CD4-positive, alpha-beta T cell treated with Interferon gamma for 1 hour (primary cell): ENCODE measurements around the gene ADGRD1.
"Not testable (repeated sequence)": the region's sequence is repeated elsewhere in the genome, so short reads cannot be mapped to it uniquely, and the experiment has no call there.

ENCODE experiments used
- DNase-seq: peaks from one replicate; pipeline ENCODE4 v3.0.0-alpha.2; 2020

Gene ADGRD1

DNA sequence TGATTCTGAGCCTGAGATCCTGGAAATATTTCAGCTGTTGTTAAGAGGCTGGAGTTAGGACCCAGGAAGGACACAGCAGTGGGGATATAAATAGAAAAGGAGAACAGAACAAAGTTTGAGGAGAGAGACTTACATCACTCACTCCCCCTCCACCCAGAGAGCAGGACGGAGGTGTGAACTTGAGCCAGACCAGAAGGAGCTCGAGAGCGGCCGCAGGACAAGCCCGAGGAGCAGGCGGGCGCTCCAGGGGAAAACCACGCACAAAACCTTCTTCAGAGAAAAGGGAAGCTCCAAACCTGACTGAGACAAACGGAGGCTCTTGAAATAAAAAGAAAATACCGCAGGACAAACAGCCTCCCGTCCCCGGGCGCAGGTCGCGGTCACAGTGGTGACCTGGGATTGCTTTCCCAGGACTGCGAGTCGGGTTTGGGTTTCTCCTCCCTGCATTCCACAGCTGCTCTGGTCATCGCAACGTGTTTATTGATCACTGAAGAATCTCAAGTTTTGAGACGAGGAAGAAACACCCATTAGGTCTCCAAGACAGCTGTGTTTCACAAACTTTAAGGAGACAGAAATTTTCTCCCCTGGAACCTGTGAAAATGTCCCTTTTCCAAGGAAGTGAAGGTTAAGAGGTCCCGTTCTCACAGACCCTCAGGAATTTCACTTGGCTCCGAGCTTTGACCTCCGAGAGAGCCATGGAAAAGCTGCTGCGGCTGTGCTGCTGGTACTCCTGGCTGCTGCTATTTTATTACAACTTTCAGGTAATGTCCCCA is at the start of gene ADGRD1:
TSS of gene ADGRD1 (plus strand) at position 137 of the 773 bp plus-strand sequence. CDS start at position 696, 559 bp downstream.
- DNase-seq, result peak; percentile 26

DNA sequence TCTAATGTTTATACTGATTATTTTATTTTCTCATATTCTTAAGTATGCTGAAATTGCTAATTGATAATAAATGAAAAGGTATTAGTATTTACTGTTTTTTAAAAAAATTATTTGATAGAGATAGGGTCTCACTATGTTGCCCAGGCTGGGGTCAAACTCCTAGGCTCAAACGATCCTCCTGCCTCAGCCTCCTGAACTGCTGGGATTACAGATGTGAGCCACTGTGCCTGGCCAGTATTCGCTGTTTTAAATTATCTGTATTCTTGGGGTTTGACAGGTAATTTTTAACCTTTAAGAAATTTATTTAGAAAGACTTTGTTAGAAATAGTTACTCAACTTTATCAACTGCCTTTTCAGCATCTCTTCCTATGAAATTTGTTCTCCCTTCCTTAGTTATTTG is 49.6 kb upstream of the ADGRD1 start:
- DNase-seq, result no peak

DNA sequence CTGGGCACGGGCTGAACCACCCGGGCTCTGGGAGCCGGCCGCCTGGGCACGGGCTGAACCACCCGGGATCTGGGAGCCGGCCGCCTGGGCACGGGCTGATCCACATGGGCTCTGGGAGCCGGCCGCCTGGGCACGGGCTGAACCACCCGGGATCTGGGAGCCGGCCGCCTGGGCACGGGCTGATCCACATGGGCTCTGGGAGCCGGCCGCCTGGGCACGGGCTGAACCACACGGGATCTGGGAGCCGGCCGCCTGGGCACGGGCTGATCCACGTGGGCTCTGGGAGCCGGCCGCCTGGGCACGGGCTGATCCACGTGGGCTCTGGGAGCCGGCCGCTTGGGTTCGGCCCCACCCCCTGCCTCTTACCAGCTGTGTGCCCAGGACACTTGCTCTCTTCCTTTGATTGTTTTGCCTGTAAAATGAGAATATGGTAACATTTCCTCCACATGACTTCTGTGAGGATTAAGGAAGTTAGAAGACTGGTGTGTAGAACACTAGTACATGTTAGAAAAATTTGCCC is 48.7 kb upstream of the ADGRD1 start:
- DNase-seq, result not testable (repeated sequence)

DNA sequence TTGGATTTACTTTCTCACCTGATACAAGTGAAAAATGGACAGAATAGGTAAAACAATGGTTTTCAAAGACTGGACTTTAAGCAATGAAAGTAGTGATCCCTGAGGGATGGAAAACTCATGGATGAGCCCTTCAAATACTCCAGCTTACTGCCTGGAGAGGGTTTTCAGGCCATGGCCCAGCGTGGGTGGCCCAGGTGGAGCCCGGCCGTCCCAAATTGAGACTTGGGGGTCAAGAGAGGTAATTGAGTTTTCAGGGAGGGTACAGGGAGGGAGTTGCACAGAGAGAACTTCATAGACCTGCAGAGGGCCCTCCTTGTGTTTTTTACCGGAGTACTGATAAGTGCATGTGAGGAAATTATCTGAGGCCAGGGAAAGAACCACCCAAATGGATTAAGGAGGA is 44.6 kb upstream of the ADGRD1 start:
- DNase-seq, result no peak

DNA sequence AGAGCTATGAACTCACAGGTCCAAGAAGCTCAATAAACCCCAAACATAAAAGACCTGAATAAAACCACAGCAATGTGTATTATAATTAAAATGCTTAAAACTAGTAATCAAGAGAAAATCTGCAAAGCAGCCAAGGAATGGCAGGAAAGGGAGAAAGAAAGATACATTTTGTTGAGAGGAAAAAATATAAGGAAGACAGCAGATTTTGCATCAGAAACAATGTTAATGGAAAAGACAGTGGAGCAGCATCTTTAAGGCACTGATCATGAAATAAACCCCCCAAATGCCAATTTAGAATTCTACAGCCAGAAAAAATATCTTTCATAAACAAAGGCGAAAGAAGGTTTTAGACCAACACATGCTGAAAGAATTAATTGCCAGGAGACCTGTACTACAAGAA is 42.5 kb upstream of the ADGRD1 start:
- DNase-seq, result no peak

DNA sequence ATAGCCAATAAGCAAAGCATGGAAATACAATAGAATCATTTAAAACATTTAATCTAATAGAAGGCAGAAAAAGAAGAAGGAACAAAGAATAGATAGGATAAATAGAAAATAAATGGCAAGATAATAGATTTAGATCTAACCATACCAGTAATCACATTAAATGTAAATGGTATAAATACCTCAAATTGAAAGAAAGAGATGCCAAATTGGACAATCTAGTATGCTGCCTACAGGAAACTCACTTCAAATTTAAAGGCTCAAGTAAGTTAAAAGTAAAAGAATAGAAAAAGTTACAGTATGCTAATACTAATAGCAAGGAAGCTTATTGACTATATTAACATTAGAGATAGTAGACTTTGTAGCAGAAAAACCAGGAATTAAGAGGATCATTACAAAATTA is 41.8 kb upstream of the ADGRD1 start:
- DNase-seq, result no peak

DNA sequence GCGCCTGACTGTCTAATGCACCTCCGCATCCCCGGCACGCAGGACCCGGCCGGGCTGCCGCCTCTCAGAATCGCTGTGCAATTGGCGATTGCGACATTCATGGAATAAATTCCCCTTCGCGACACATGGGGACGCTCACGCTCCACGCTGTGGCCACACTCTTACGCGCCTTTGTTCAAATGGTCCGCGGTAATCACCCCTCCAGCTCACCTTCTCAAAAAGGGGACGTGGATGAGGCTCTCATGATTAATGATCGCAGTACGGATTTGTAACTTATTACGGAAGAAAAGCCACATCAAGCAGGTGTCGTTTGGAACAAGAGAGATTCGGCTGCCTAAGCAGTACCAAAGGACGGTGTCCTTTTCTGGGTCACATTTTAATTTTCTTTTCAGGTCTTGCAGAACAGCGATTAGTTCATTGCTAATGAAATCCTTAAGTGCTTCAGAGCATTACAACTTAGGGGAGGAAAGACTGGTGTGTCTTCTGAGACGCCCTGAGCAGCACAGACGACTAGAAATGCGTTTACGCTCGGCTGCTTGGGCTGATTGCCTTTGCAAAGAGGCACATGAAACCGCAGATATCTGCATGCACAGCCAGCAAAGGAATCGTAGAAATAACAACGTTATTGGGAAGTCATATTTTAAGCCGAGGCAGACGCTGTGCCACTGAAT is 37.3 kb upstream of the ADGRD1 start:
- DNase-seq, result peak; percentile 49

DNA sequence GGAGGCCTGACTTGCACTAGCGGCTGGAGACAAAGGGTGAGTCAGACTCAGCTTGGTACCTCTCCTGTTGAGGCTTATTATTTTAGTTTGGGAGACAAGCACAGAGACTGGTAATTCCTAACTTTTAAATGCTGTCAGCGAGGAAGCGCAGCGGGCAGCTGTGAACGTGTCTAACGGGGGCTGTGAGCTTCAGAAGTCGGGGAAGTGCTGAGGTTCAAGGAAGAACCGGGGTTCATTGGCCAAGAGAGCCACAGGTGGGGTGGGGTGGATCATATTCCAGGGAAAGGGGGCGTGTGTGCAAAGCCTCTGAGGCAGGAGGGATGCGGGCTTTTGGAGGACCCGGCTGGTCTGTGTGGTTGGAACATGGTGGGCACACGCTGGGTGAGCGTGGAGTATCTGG is 36.1 kb upstream of the ADGRD1 start:
- DNase-seq, result no peak

DNA sequence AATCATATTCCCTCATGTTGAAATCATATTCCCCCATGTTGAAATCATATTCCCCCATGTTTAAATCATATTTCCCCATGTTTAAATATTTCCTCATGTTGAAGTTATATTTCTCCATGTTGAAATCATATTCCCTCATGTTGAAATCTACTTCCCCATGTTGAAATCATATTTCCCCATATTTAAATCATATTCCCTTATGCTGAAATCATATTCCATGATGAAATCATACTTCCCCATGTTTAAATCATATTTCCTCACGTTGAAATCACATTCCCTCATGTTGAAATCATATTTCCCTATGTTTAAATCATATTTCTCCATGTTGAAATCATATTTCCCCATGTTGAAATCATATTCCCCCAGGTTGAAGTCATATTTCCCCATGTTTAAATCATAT is 34.6 kb upstream of the ADGRD1 start:
- no peak for DNase-seq

DNA sequence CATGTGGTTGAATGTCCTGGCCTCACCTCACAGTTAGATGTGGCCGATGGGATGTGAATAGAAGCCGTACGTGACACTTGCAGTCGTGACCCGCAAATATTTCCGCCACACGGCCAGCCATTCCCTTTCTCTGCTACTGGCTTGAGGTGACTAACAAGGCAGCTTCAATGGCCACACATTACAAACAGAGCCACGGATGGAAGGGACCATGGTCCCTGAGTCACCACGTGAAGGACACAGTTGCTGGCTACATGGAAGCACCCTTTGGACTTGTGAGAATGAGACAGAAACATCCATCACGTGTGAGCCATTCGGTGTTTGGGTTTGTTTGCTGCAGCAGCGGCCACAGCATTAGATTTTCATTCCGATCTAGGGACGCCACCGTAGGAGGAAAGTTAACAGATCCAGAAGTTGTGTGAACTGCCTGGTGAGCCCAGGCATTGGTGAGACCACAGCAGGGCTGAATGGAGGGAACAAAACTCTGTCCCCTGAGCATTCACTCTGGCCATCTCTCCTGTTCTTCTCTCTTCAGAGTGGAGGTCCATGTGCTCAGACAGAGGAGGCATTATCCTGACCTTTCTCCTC is 33.5 kb upstream of the ADGRD1 start:
- DNase-seq, result no peak

DNA sequence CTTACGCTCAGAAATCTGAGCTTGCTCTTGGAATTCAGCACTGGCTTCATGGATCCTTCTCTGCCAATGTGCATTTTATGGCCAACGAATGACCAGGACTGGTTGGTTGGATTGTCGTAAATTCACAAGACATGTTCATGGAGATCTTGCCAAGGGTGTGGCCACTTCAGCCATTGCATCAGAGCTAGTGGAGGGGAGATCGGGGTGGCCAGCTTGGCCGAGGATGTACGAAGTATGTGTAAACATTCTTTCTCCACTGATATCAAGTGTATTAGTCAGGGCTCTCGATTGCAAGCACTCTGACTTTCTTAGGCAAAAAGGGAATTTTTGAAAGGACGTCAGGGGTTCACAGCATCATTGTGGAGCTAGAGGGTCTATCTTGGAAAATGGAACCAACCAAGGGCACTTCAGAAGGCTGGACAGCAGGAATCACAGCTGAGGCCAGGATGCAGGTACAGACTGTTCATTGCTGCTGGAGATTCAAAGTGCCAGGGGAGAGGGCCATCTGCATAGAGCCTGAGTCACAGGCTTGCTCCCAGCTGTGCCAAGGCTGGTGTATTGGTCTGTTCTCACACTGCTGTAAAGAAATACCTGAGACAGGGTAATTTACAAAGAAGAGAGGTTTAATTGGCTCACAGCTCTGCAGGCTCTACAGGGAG is 32.9 kb upstream of the ADGRD1 start:
- no peak for DNase-seq

DNA sequence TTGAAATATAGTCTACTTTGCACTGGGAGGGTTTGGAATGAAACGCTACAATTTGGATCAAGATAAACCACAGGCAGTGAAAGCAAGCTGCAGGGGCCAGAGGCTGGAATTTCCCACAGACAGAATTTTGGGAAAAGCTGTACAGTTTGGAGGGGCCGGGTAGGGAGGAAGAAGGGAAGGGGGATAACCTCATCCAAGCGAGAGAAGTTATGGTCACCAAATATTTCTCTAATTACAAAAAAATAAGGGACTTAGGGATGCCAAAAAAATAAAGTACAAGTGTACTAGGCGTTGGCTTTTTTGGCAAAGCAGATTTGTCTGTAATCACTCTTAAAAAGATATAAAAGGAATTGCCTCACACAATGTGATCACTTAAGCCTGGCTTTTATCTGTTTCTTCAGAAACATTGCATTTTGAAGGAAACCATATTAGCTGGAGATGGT is 31.2 kb upstream of the ADGRD1 start:
- DNase-seq, result no peak

DNA sequence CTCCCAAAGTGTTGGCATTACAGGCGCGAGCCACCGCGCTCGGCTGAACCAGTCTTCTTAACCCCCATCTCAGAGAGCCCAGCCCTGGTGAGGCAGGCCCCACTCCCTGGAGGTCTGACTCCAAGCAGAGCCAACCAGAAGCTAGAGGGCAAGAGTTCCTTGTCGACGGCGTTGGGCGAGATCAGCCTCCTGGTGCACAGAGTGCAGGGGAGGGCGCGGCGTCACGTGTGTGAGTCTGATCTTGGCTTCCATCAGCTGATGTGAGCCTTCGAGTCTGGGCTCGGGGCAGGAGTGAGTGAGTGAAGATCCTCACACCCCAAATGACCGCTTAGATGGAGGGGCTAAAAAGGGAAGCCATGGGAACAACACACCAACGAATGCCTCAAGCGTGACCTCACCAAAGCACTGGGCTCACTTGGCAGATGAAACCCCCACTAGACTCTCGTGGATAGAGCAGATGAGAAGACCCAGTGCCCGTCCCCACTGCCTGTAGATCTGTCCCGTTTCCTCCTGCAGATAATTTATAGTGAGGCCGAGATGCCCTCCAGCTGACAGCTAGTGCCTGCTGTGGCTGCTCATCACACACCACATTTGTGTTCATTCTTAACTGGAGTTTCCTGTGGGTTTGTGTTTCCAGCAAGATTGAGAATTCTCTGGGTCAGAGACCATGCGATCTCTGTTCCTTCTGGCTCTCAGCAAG is 28.6 kb upstream of the ADGRD1 start:
- no peak for DNase-seq

DNA sequence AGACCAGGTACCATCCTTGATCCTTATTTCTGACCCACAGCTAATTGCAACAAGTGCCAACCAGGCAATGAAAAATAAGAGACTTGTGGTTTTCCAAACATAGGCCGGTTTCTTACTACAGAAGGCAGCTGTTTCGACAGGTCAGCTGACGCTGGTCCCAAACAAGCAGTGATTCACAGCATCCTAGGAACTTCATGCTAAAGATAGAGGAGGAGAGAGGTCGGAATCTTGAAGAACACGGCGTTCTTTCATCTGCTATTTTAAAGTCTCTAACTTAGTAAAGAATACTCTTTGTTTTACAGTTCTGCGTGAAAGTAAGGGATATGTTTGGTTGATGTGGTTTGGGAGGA is 28.1 kb upstream of the ADGRD1 start:
- no peak for DNase-seq

DNA sequence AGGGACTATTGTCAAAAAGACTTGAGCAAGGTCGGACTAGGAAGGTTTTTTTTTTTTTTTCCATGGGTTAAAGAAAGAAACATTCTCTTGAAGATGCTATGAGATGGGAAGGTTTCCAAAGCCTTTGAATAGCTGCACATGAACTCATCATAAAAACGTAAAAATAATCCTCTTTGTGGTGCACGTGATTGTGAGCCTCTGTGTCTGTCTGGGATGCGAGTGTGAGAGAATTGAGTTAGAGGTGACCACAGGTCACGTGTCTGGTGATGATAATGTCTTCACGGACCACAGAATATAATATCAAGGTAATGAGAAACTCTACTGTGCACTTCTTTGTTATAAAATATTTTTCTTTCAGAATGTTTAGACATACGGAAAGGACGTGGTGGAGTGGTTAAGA is 24.3 kb upstream of the ADGRD1 start:
- DNase-seq, result no peak

DNA sequence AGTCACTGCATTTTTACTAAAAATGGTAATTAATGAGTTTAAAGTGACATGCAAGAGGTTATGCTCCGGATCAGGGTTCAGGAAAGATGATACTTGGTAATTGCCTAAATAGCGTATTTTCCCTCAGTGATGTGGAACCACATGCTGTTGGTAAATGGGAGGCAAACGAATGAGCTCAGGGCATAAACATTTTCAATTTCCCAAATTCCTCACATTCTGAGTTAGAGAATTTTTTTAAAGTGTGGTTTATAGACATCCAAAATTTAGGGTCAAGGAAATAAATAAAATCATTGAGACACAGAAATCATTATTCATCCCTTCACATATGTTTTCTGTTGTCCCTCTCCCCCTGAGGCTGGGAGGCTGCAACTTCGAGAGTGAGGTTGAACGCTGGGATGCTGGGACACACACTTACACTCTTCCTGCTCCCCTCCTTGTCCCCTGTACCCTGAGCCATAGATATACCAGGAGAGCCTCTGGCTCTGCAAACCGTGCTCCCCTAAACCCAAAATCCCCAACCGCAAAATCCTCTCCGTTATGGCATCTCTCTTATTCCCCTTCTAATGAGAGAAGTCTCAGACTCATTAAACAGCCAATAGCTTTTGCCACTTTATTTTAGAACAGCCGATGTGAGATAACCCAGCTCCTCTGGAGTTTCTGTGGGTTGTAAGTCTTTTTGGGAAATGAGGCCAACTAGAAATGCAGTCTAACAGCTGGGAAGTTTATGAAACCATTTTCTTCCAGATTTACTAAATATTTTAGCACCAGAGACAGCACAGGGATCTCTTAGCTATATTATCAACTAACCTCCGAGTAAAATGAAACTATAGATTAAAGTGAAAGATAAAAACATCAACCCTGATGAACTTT is 21.4 kb upstream of the ADGRD1 start:
- no peak for DNase-seq

DNA sequence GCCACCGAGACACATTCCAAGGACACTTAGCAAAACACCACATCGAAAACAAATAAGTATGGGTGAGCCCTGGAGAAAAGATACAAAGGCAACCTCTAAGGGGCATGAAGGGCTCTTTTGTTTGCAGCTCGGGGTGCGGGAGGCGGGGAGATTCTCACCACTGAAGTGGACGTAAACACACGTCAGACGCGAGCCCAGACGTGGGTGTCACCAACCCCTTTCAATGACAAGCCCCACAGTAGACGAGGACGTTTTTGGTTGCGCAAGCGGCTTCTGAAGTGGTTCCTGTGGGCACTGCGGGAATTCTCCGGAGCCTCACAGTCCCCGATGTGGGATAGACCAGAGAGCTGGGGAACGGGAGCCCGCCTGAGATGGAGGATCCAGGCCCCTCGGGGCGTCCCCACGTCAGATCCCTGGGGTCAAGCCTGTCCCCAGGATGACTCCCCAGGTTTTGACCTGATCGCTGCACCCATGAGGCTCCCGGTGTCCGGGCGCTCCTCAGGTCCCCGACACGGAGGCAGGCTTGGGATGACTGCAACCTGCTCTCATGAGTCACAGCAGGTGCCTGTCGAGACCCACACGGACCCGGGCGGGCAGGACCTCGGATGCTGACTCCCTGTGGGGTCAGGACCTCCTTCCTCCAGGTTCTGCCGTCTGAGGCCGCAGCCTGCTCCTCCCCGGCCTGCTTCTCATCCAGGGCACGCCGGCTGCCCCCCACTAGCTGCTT is 20.3 kb upstream of the ADGRD1 start:
- DNase-seq, result no peak

DNA sequence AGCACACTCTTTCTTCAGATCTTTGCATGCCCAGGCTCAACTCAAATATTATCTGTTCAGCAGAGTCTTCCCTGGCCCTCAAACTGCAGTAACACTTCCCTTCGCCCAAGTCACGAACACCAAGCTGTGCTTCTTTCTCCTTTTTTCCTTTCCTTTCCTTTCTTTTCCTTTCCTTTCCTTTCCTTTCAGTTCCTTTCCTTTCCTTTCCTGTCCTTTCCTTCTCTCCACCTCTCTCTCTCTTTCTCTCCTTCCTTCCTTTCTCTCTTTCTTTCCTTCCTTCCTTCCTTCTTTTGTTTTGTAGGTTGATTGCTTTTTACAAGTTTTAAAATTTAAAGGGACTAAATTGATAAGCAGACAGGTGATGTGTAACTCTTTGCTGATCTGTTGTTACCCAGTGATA is 19.0 kb upstream of the ADGRD1 start:
- no peak for DNase-seq

DNA sequence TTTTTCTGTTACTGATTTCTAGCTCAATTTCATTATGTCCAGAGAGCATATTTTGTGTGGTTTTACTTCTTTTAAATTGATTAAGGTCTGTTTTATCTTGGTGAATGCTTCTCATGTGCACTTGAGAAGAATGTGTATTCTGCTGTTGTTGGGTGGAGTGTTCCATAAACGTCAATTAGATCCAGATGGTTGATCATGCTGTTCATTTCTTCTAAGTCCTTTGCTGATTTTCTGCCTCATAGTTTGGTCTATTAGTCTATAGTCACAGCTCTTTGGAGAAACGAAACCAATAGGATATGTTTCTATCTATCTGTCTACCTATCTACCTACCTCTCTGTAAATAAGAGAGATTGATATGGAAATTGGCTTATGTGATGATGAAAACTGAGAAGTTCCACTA is 17.1 kb upstream of the ADGRD1 start:
- no peak for DNase-seq

DNA sequence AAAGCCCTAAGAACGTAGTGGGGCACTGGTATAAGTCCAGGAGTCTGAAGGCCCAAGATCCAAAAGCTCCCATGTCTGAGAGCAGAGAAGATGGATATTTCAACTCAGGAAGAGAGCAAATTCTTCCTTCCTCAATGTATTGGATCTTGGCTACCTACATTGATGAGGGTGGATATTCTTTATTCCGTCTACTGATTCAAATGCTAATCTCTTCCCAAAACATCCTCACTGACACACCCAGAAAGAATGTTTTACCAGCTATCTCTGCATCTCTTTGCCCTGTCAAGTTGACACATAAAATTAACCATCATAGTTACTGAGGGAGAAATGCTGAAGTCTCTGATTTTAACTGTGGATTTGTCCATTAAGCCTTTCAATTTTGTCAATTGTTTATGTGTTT is 16.6 kb upstream of the ADGRD1 start:
- no peak for DNase-seq

DNA sequence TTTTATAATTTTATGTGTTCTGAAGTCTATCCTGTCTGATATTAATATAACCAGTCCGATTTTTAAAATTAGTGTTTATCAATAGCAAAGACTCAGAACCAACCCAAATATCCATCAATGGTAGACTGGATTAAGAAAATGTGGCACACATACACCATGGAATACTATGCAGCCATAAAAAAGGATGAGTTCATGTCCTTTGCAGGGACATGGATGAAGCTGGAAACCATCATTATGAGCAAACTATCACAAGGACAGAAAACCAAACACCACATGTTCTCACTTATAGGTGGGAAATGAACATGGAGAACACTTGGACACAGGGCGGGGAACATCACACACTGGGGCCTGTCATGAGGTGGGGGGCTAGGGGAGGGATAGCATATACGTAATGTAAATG is 16.2 kb upstream of the ADGRD1 start:
- DNase-seq, result not testable (repeated sequence)
